Measurements from ENCODE around the gene FXYD3. TPM values are rescaled to one million over a fixed set of nuclear protein-coding genes. Genes with fewer than 3 reads are reported as not detected.

The FXYD3 gene
- total RNA-seq, 6 donors from 2014 or later = 94.3 to 236 (median 195) TPM

DNA sequence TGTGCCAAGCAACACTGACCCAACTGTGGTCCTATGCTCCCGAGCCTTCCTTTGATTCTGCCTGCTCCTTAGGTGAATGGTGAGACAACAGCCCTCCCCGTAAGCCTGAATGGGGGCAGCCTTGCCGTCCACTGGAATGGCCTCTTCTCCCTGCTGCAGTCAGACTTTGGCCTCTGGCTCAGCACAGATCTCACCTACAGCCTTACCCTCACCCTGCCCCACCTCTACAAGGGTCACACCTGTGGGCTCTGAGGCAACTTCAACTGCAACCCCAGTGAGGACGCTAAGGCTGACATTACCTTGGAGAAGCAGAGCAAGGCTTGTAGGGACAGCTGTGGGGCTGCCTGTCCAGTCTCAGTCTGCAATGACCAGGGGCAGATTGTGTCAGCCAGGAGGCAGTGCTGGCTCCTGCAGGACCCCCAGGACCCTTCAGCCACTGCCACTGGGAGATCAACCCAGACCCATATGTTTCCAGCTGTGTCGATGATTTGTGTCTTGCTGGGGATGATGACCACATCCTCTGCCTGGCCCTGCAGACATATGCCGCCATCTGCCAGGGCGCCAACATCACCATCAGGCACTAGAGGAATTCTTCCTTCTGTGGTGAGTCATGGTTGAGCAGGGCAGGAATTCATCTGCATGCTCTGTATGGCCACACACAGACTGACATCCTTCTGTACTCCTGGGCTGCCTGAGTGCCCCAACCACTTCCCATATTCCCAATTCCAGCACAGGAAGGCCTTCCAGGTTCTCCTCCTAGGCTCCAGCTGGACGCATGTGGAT is 27.3 kb upstream of the FXYD3 start:
- no peak overlapping the region for H3K27ac ChIP-seq
- peaks cover 8 to 12% (median 9%) of the 10 kb centered on the region in 4 donors for H3K4me1 ChIP-seq
- H3K4me3 ChIP-seq = no peak overlapping the region
- no peaks in the 10 kb centered on the region for H3K27me3 ChIP-seq
- WGBS, 2 donors = 77 to 85% methylated on average over 3 to 8 of the region's 8 CpGs
- DNase-seq (no peak), ATAC-seq (ENCODE audit: low FRiP score in 2 of 2) (no peak)
- no peaks in the 10 kb centered on the region for H3K9me3 ChIP-seq
- TF ChIP-seq POLR2A (IDR thresholded peaks at IDR 0.05) (no peak), POLR2AphosphoS5 (IDR thresholded peaks at IDR 0.05) (no peak), EP300 (IDR thresholded peaks at IDR 0.05) (no peak)
- TF ChIP-seq, protein P1, sequence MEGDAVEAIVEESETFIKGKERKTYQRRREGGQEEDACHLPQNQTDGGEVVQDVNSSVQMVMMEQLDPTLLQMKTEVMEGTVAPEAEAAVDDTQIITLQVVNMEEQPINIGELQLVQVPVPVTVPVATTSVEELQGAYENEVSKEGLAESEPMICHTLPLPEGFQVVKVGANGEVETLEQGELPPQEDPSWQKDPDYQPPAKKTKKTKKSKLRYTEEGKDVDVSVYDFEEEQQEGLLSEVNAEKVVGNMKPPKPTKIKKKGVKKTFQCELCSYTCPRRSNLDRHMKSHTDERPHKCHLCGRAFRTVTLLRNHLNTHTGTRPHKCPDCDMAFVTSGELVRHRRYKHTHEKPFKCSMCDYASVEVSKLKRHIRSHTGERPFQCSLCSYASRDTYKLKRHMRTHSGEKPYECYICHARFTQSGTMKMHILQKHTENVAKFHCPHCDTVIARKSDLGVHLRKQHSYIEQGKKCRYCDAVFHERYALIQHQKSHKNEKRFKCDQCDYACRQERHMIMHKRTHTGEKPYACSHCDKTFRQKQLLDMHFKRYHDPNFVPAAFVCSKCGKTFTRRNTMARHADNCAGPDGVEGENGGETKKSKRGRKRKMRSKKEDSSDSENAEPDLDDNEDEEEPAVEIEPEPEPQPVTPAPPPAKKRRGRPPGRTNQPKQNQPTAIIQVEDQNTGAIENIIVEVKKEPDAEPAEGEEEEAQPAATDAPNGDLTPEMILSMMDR (IDR thresholded peaks at IDR 0.05) = no peak
- H3K36me3 ChIP-seq = no peaks in the 10 kb centered on the region

DNA sequence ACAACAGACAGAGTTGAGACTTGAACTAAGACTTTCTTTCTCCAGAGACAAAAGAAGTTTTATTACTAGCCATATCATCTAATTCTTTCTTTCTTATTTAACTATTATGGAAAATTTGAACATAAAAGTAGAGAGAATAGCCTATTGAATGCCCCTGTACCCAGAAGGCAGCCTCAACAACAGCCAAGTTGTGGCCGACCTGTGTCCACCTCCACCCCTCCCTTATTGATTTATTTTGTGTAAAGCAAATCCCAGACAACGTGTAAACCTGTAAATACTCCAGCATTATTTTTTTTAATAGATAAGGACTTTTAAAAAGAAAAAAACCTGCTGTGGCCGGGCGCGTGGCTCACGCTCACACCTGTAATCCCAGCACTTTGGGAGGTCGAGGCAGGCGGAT is 26.1 kb upstream of the FXYD3 start:
- Histone ChIP-seq H3K27me3 (no peaks in the 10 kb centered on the region), H3K27ac (no peak overlapping the region), H3K36me3 (no peaks in the 10 kb centered on the region), H3K4me3 (no peak overlapping the region), H3K4me1 (peaks cover 8 to 12% (median 9%) of the 10 kb centered on the region in 4 donors), H3K9me3 (no peaks in the 10 kb centered on the region)
- TF ChIP-seq EP300 (IDR thresholded peaks at IDR 0.05) = no peak
- TF ChIP-seq POLR2AphosphoS5 (IDR thresholded peaks at IDR 0.05) = no peak
- TF ChIP-seq, protein P1 (IDR thresholded peaks at IDR 0.05) = no peak
- no peak for TF ChIP-seq POLR2A (IDR thresholded peaks at IDR 0.05)
- no peak for DNase-seq
- ATAC-seq (ENCODE audit: low FRiP score in 2 of 2) = no peak
- WGBS, 2 donors = 85 to 92% methylated on average over 8 of the region's 8 CpGs

DNA sequence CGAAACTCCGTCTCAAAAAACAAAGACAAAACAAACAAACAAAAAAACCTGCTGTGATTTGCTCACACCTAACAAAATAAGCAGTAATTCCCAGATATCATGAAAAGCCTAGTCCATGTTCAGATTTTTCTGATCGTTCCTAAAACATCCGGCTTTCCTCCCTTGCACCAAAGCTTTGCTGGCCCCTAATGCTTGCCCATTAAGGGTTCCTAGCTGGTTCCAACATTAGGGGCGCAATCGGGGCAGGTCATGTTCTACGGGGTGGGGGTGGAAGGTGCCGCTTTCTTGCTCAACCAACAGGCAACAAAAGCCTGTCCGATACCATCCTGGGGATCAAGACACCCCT is 25.5 kb upstream of the FXYD3 start:
- Histone ChIP-seq H3K27me3 (no peaks in the 10 kb centered on the region), H3K27ac (no peak overlapping the region), H3K4me3 (peak overlapping the region in 1 of 4 donors; percentile 15), H3K4me1 (peaks cover 8 to 12% (median 9%) of the 10 kb centered on the region in 4 donors), H3K9me3 (no peaks in the 10 kb centered on the region), H3K36me3 (no peaks in the 10 kb centered on the region)
- no peak for ATAC-seq (ENCODE audit: low FRiP score in 2 of 2)
- no peak for DNase-seq
- WGBS, 2 donors = 28 to 41% methylated on average over 9 of the region's 9 CpGs
- TF ChIP-seq POLR2AphosphoS5 (IDR thresholded peaks at IDR 0.05) (no peak), EP300 (IDR thresholded peaks at IDR 0.05) (no peak), POLR2A (IDR thresholded peaks at IDR 0.05) (no peak)
- TF ChIP-seq, protein P1 (IDR thresholded peaks at IDR 0.05) = no peak

DNA sequence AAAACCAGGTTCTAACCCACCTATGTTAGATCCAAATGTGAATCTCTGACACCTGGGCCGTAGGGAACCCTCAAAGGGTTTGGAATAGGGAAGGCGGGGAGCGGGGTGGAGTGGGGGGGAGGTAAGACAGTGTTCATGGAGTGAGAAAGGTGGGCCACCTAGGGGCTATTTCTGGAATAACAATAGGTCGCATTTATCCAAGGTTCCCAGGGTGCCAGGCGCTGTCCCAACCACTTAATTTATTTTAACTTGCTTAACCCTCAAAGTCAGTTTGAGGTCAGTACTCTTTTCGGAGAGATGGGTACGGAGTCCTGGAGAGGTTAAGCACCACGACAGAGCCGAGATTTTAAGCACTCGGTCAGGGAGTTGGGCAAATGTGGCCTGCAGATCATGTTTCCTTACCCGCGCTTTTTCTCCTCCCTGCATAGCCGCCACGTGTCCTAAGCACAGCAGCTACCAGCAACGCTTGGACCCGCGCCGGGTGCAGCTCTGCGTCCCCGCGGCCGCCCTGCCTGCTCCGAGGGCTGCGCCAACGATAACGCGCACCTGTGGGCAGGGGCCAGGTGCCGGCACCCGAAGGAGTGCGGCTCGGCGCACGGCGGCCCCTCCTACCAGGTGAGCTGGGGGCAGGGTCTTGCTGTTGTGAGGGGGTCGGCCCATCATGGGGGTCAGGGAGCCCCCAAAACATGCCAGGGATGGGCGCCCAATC is 25.0 kb upstream of the FXYD3 start:
- Histone ChIP-seq H3K27ac (no peak overlapping the region), H3K9me3 (no peaks in the 10 kb centered on the region), H3K4me1 (peaks cover 8 to 12% (median 9%) of the 10 kb centered on the region in 4 donors), H3K36me3 (no peaks in the 10 kb centered on the region), H3K4me3 (peak overlapping the region in 2 of 4 donors; percentile 10 to 15), H3K27me3 (no peaks in the 10 kb centered on the region)
- ATAC-seq (ENCODE audit: low FRiP score in 2 of 2) (peak; percentile 85 to 87), DNase-seq (peak; percentile 65 to 86)
- 8 to 14% methylated on average over 16 to 36 of the region's 36 CpGs for WGBS, 2 donors
- TF ChIP-seq, protein P1 (IDR thresholded peaks at IDR 0.05) = peak; percentile 33 to 66 (median 58)
- TF ChIP-seq POLR2A (IDR thresholded peaks at IDR 0.05) (no peak), POLR2AphosphoS5 (IDR thresholded peaks at IDR 0.05) (no peak), EP300 (IDR thresholded peaks at IDR 0.05) (no peak)
